AG20443 (cell line): Measurements from ENCODE around the gene DNAJC2.
"Not testable (repeated sequence)": the region's sequence is repeated elsewhere in the genome, so short reads cannot be mapped to it uniquely, and the experiment has no call there.

Source experiments
- DNase-seq: peaks from one replicate; pipeline ENCODE4 v3.0.0; 2012; ENCODE audit warnings: low spot score, mixed read lengths

The DNAJC2 gene

GRCh38 chr7:103341466-103341865 is 3.1 kb downstream of the DNAJC2 start:
- DNase-seq, result no peak

DNA sequence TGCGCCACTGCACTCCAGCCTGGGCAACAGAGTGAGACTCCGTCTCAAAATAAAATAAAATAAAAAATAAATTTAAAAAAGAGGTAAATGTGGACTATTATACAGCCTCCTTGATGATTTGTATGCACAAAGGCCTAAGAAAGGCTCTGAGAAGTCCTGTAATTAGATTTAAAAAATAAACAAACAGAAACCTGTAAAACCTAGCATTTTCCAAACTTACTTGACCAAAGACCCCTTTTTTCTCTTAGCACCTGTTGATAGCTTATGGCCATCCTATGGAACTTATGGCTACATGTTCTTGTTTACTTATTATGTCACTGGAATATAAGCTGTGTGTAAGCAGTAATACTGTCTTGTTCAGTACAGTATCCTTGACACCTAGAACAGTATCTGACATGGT is 5.7 kb downstream of the DNAJC2 start:
- no peak for DNase-seq

- no peak for DNase-seq
These were observed 7.8 kb downstream of the DNAJC2 start for GRCh38 chr7:103336761-103337160.

DNA sequence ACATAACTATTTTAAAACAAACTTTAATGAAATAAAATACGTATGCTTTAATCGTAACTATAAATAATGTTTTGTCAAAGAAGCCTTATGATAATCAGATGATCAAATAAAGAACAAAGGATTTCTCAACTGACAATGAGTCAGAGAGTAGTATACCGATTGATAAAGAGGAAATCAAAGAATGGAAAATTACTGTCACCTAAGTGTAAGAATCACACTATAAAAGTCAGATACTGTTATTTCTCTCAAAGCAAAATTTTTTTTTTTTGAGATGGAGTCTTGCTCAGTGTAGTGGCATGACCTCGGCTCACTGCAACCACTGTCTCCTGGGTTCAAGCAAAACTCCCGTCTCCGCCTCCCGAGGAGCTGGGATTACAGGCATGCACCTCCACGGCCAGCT is 18.8 kb downstream of the DNAJC2 start:
- DNase-seq, result no peak

DNA sequence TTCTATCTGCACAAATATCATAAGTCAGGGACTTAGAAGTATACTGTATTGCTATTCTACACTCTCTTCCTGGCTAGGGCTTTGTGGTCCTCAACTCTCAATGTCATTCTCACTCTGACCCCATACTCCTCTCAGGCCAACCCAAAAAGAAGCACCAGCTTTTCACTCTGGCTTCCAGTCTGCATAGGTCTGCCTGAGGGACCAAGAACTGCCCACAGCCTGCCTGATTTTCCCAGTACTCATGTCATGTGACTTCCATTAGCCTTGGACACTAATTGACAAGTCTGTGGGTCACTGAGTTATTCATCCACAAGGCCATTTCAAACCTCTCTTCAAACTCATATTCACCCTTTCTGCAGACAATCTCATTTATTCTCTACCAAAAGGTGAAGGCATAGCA is 27.6 kb downstream of the DNAJC2 start:
- DNase-seq, result no peak

DNA sequence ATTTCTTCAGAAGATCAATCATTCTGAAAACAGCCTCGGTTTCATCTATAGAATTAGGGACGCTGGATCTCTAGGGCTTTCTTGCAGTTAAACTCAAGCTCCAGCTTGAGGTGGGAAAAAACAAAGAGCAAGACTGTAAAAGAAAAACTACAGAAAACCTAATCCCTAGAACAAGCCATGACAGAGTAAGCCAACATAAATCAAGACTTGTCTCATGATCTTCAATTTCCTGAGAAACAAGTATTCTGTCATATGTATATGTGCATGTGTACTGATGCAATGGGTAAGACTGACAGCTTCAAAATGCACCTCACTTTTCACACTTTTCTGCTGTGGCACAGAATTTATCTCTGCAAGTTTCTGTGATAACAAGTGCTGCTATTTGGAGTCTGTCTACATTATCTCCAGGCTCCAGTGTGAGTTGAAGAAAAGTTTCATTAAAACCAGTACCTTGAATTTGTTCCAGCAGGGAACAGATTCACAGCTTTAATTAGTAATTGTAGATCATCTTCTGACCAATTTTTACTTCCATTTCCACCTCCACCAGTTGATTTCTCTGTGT is 28.1 kb downstream of the DNAJC2 start:
- DNase-seq, result no peak

DNA sequence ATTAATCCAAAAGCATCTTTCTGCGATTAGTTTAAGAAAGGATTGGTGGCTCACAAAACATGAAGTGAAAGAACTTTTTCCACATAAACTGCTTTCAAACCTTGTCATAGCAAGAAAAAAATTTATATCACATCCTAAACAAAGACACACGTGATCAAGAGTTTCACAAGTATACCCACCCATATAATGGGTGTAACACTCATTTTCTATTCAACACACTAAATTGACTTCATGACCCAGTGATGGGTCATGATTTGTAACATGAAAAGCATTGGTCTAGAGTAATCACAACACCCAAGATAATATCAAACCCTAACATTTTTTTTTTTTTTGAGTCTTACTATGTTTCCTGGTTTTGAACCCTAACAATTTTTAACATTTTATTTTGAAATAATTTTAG is 29.7 kb downstream of the DNAJC2 start:
- DNase-seq, result no peak

DNA sequence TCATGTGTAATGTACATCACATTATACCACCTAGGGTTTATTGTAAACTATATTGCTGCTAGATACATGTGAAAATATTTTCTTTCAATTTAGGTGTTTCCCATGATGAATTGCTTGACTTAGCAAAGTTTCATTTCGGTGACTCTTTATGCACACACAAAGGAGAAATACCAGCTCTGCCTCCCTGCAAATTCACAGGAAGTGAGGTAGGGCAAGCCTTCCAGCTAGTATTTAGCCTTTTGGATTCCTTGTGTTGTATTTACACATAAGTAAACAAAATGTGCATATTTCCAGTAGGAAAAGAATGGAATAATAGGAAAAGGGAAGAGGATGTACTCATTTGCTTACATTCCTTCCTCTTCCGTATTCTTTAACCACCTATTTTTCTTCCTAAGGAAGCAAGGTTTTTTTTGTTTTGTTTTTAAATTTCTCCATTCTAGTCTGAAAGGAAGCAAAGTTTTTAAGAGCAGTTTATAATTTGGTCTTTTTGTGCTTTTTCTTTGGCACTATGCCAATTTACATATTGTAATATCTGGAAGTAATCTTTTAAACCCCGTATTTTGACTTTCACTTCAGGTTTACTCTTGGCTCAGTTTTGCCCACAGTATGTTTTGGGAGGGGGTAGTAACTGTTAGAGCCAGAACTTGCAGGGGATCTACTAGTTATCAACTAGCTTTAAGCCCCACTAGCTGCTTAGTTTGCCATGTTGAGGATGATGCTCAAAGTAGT is 36.9 kb downstream of the DNAJC2 start:
- no peak for DNase-seq

- DNase-seq, result no peak
These were observed 43.1 kb downstream of the DNAJC2 start for GRCh38 chr7:103301441-103301840.

DNA sequence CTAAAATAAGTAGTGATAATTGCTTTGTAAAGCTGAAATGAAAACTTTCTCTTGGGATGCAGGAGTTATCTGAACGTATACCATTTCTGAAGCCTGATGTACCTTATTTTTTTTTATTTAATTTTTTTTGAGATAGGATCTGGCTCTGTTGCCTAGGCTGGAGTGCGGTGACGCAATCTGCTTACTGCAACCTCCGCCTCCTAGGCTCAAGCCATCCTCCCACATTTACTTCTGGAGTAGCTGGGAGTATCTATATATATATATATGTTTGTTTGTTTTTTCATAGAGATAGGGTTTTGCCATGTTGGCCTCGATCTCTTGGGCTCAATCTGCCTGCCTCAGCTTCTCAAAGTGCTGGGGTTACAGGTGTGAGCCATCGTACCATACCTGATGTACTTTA is 44.9 kb downstream of the DNAJC2 start:
- DNase-seq, result no peak

DNA sequence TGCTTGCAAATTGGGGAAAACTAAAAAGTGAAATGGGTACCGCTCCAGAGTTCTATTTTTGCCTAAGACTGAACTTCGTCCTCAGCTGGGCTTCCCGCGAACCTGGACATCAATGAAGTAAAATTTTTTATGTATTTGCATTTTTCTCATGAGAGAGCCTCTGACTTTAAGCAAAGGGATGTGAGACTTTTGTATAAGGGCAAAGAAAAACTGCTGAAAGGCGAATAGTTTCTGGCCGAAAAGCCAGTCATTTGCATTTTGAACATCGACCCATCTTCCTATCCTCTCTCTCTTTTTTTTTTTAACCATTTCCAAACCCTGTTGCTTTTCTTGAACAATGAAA is 46.8 kb downstream of the DNAJC2 start:
- DNase-seq, result no peak

DNA sequence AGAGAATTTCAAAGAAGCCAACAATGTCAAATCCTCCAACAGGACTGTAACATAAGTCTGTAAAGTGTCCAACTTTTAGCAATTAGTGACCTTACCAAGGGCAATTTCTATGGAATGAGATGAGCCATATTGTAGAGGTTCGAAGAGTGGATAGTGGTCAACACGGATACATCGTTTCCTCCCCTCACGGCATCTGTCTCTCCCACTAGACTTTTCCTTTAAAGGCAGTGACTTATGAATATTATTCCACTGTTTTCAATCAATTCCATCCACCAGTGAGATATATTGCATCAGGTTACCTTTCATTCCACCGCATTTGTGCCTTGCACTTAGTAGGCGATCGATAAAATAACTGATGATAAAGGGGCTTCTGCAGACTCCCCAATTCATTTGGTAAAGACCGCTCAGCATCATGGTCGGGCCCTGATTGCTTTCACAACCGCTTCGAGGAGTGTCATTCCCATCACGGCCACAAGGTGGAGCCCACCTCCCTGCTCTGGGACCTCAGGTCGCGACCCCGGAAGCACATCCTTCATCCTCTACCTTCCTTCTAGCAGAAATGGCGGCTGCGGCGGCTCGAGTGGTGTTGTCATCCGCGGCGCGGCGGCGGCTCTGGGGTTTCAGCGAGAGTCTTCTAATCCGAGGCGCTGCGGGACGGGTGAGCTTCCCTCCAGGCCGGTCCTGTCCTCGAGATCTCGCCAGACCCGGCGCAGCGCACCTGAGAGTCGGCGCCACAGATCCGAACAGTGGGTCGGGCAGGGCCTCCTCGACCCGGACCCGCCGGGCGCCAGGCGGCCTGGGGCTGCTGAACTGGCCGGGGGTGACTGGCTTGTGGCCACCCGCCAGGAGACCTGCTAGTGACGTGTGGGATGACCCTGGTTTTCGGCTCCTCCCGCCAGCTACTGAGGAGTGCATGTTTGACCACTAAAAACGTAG is 47.4 kb downstream of the DNAJC2 start, which contains the start of gene PMPCB:
Gene PMPCB, plus strand, starts transcription at position 535 of the 936 bp plus-strand sequence. Its CDS starts 25 bp downstream, at position 560.
- peak; percentile 96 for DNase-seq

DNA sequence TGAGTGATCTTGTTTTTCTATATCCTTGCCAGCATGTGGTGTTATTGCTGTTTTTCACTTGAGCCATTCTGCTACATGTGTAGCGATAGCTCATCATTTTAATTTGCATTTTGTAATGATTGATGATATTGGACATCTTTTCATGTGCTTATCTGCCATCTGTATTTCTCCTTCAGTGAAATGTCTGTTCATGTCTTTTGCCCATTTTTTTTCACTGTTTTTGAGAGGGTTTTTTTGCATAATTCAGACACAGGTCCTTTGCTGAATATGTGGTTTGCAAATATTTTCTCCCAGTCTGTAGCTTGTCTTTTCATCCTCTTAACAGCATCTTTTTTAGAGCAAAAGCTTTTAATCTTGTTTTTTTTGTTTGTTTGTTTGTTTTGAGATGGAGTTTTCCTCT is 51.0 kb downstream of the DNAJC2 start:
- no peak for DNase-seq

DNA sequence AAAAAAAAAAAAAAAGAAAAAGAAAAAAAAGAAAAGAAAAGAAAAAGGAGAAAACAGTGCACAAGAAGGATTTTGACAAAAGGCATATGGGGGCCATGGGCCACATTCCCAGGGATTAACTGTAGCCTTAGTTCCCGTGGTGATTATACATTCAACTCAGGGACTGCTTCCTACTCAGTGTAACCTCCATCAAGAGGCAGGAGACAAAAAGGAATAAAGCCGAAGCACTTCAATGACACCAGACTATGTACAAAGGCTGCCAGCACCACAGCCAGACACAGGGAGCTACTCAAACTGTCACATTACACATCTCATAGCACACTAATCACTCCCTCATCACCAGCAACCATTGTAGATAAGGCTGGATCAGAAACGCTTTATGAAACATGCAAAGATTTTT is 52.4 kb downstream of the DNAJC2 start:
- DNase-seq, result no peak

DNA sequence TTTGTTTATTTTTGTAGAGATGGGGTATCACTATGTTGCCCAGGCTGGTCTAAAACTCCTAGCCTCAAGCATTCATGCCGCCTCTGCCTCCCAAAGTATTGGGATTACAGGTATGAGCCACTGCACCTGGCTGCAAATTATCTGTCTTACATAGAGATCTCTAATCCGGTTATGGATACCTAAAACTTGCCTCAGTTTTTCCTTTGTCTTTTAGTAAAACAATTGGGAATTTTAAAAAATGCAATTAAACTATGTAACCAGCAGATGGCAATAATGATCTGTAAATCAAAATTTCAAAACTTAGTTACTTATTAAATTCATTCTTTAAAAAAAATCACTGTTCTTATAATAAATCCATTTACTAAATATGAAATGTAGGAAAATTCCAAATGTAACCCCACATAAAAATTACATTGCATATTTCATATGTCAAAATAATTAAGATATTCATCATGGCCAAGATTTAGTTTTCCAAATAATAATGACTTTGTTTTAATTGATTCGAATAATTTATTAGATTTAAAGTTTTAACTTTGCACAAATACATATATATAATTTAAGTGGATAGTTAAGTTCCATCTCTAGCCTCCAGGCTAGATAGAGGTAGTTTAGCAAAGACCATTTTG is 61.7 kb downstream of the DNAJC2 start:
- not testable (repeated sequence) for DNase-seq

- DNase-seq, result peak; percentile 9
These were observed 63.8 kb downstream of the DNAJC2 start for GRCh38 chr7:103280803-103281155.

GRCh38 chr7:103279963-103280802 is 64.4 kb downstream of the DNAJC2 start:
- peak; percentile 27 for DNase-seq

DNA sequence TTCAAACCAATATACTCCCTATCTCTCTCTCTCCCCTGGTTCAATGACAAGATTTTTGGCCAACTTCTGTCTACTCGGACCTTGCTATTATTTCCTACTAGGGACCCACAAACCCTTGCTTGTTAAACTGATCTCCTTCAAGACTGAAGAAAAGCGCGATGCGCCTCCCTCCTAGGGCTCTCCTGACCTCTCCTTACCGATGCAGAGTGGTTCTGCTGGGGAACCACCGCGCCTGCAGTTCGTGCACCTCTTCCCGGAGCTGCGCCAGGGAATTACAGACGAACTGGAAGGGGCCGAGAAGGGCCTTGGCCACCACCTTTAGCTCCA is 65.0 kb downstream of the DNAJC2 start:
- DNase-seq, result not testable (repeated sequence)

DNA sequence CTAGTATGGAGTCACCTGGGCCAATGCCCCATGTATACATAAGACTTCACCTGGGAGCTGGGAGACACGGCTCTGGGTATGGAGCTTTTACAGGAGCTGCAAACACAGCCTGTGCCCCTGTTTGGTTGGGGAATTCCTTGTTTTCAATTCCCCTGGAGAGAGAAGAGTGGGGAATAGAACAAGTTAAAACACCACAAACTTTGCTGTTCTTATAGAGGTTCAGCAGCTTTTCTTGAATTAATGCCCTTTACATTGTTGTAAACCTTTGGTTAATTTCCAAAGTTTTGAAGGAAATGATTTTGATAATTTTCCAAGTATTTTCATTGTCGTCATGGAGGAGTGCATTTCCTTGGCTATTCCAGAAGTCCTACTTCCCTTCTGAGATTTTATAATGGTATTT is 66.4 kb downstream of the DNAJC2 start:
- not testable (repeated sequence) for DNase-seq

- DNase-seq, result not testable (repeated sequence)
These were observed 69.7 kb downstream of the DNAJC2 start for GRCh38 chr7:103274867-103275266.

DNA sequence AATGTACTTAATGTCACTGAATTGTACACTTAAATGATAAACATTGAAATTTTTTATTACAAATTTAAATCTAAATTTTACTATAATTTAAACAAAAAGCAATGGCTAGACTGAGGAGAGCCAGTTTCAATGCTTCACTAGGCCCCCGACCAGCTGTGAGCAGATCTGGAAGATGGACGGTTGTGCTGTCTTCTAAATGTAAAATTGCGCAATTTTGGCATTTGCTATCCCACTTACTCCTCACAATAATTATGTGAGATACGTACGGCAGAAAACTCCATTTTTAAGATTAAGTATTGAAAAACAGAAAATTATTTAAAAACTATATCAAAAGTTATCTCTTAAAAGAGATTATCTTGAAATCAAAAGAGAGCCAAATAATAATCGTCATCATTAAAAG is 71.2 kb downstream of the DNAJC2 start:
- not testable (repeated sequence) for DNase-seq

DNA sequence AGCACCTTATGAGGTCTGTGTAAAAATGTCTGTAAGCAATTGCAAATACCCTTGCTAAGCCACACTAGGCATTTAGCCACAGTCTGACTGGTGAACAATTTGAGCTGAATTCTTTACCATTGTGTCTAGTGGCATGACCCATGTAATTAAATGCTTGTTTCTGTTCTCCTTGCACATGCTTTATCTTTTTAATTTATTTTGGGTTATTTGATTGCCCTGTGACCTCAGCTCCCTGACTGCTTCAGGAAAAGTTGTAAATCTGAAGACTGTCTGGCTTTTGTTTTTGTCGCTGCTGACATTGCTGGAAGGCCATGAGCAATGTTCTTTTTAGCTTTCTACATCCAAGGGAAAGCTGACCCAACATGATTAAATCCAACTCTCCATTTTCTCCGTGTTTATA is 78.3 kb downstream of the DNAJC2 start:
- DNase-seq, result not testable (repeated sequence)
